ENCODE results near the gene ANKDD1A.

Gene ANKDD1A

GRCh38 chr15:64926661-64927060 lies 15.0 kb downstream of the ANKDD1A start:
- H3K36me3 Mint-ChIP-seq (ENCODE audit: low read depth), result no peaks in the 10 kb centered on the region
- H3K4me3 Mint-ChIP-seq, result no peak overlapping the region
- H3K9me3 Mint-ChIP-seq, result no peaks in the 10 kb centered on the region
- H3K27ac Mint-ChIP-seq, result no peak overlapping the region
- DNase-seq, result no peak
- no peaks in the 10 kb centered on the region for H3K4me1 Mint-ChIP-seq (ENCODE audit: low read depth)
- H3K27me3 Mint-ChIP-seq, result no peaks in the 10 kb centered on the region

GRCh38 chr15:64928626-64929220 lies 17.0 kb downstream of the ANKDD1A start:
- Mint-ChIP-seq H3K27ac (no peak overlapping the region), H3K27me3 (no peaks in the 10 kb centered on the region), H3K36me3 (ENCODE audit: low read depth) (no peaks in the 10 kb centered on the region), H3K4me3 (no peak overlapping the region), H3K4me1 (ENCODE audit: low read depth) (no peaks in the 10 kb centered on the region), H3K9me3 (no peaks in the 10 kb centered on the region)
- no peak for DNase-seq

DNA sequence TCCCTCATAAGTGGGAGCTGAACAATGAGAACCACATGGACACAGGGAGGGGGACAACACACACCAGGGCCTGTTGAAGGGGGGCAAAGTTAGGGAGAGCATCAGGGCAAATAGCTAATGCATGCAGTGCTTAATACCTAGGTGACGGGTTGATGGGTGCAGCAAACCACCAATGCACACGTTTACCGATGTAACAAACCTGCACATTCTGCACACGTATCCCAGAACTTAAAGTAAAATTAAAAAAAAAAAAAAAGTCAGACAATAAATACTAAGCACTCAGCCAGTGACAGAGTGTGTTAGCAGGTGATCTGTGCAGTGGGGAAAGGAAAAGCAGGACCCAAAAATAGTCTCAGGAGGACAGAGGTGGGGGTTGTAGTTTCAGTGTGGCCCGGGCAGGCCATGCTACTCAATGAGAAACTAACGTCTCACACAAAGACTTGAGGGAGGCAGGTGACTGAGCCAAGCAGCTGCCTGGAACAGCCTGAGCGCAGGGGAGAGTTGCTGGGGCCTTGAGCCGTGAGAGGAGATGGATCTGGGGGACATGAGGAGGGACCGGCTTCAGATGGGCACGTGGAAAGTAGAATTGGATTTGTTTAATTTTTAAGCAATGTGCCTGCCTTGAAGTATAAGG lies 18.4 kb downstream of the ANKDD1A start:
- no peak for DNase-seq
- Mint-ChIP-seq H3K9me3 (no peaks in the 10 kb centered on the region), H3K4me3 (no peak overlapping the region), H3K27ac (no peak overlapping the region), H3K27me3 (no peaks in the 10 kb centered on the region), H3K36me3 (ENCODE audit: low read depth) (no peaks in the 10 kb centered on the region), H3K4me1 (ENCODE audit: low read depth) (no peaks in the 10 kb centered on the region)

GRCh38 chr15:64930778-64931371 lies 19.2 kb downstream of the ANKDD1A start:
- Mint-ChIP-seq H3K27me3 (no peaks in the 10 kb centered on the region), H3K4me3 (no peak overlapping the region)

GRCh38 chr15:64931381-64931780 lies 19.7 kb downstream of the ANKDD1A start:
- H3K4me1 Mint-ChIP-seq (ENCODE audit: low read depth), result no peaks in the 10 kb centered on the region

More at GRCh38 chr15:64930778-64931371, 19.2 kb downstream of the ANKDD1A start:
- Mint-ChIP-seq H3K4me1 (ENCODE audit: low read depth) (no peaks in the 10 kb centered on the region), H3K9me3 (no peaks in the 10 kb centered on the region), H3K27ac (no peak overlapping the region), H3K36me3 (ENCODE audit: low read depth) (no peaks in the 10 kb centered on the region)
- no peak for DNase-seq

GRCh38 chr15:64934023-64934422 lies 22.3 kb downstream of the ANKDD1A start:
- no peak overlapping the region for H3K27ac Mint-ChIP-seq
- DNase-seq, result no peak
- H3K4me1 Mint-ChIP-seq (ENCODE audit: low read depth), result no peaks in the 10 kb centered on the region
- no peaks in the 10 kb centered on the region for H3K9me3 Mint-ChIP-seq
- no peaks in the 10 kb centered on the region for H3K36me3 Mint-ChIP-seq (ENCODE audit: low read depth)
- no peak overlapping the region for H3K4me3 Mint-ChIP-seq
- H3K27me3 Mint-ChIP-seq, result no peaks in the 10 kb centered on the region

More at GRCh38 chr15:64931381-64931780, 19.7 kb downstream of the ANKDD1A start:
- Mint-ChIP-seq H3K27ac (no peak overlapping the region), H3K36me3 (ENCODE audit: low read depth) (no peaks in the 10 kb centered on the region), H3K4me3 (no peak overlapping the region), H3K27me3 (no peaks in the 10 kb centered on the region), H3K9me3 (no peaks in the 10 kb centered on the region)
- DNase-seq, result no peak

- Mint-ChIP-seq H3K27me3 (no peaks in the 10 kb centered on the region), H3K4me1 (ENCODE audit: low read depth) (no peaks in the 10 kb centered on the region), H3K36me3 (ENCODE audit: low read depth) (no peaks in the 10 kb centered on the region), H3K27ac (no peak overlapping the region), H3K4me3 (no peak overlapping the region), H3K9me3 (no peaks in the 10 kb centered on the region)
- no peak for DNase-seq
These were observed 26.5 kb downstream of the ANKDD1A start for GRCh38 chr15:64938192-64938591.

GRCh38 chr15:64942356-64942755 lies 30.7 kb downstream of the ANKDD1A start:
- Mint-ChIP-seq H3K4me3 (no peak overlapping the region), H3K36me3 (ENCODE audit: low read depth) (no peaks in the 10 kb centered on the region), H3K9me3 (no peaks in the 10 kb centered on the region), H3K27ac (no peak overlapping the region), H3K4me1 (ENCODE audit: low read depth) (no peaks in the 10 kb centered on the region), H3K27me3 (no peaks in the 10 kb centered on the region)
- no peak for DNase-seq

DNA sequence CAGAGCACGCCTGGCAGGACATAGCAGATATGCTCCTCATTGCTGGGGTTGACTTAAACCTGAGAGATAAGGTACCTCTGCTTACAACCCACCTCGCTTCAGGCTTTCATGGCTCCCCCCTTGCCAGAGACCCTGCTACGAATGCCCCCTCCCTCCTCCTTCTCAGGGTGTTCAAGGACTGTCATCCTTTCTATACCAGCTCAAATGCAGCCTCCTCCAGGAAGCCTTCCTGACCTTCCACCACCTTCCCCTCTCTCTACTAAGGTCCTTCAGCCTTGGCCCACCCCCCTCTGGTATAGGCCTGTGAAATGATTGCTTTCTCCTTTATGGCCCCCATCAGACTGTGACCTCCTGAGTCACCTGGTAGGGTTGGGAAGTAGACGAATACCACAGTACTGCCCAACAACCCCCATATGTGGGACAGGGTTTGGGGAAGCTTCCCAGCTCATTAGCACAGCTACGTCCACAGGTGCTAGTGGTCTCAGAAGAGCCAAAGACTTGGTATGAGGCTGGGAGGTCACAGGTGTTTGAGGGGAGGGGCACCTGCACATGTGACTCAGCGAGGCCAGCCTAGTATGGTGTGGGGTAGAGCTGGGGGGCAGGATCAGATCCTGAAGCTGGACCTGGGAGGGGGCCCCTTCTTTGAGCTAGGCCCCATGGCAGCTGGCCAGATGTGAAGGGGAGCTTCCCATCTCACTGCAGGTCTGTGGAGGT lies 32.0 kb downstream of the ANKDD1A start:
- no peaks in the 10 kb centered on the region for H3K27me3 Mint-ChIP-seq
- no peaks in the 10 kb centered on the region for H3K9me3 Mint-ChIP-seq
- H3K4me1 Mint-ChIP-seq (ENCODE audit: low read depth), result no peaks in the 10 kb centered on the region
- H3K36me3 Mint-ChIP-seq (ENCODE audit: low read depth), result no peaks in the 10 kb centered on the region
- DNase-seq, result no peak
- no peak overlapping the region for H3K4me3 Mint-ChIP-seq
- no peak overlapping the region for H3K27ac Mint-ChIP-seq

- Mint-ChIP-seq H3K36me3 (ENCODE audit: low read depth) (no peaks in the 10 kb centered on the region), H3K27ac (no peak overlapping the region)
These were observed 33.3 kb downstream of the ANKDD1A start for GRCh38 chr15:64944961-64945360.

GRCh38 chr15:64947211-64947610 lies 35.5 kb downstream of the ANKDD1A start:
- H3K4me3 Mint-ChIP-seq, result no peak overlapping the region
- no peaks in the 10 kb centered on the region for H3K9me3 Mint-ChIP-seq
- no peaks in the 10 kb centered on the region for H3K36me3 Mint-ChIP-seq (ENCODE audit: low read depth)
- no peak for DNase-seq
- H3K27me3 Mint-ChIP-seq, result no peaks in the 10 kb centered on the region
- H3K27ac Mint-ChIP-seq, result no peak overlapping the region
- no peaks in the 10 kb centered on the region for H3K4me1 Mint-ChIP-seq (ENCODE audit: low read depth)

More at GRCh38 chr15:64944961-64945360, 33.3 kb downstream of the ANKDD1A start:
- DNase-seq, result no peak
- H3K9me3 Mint-ChIP-seq, result no peaks in the 10 kb centered on the region
- H3K4me1 Mint-ChIP-seq (ENCODE audit: low read depth), result no peaks in the 10 kb centered on the region
- no peaks in the 10 kb centered on the region for H3K27me3 Mint-ChIP-seq
- no peak overlapping the region for H3K4me3 Mint-ChIP-seq

DNA sequence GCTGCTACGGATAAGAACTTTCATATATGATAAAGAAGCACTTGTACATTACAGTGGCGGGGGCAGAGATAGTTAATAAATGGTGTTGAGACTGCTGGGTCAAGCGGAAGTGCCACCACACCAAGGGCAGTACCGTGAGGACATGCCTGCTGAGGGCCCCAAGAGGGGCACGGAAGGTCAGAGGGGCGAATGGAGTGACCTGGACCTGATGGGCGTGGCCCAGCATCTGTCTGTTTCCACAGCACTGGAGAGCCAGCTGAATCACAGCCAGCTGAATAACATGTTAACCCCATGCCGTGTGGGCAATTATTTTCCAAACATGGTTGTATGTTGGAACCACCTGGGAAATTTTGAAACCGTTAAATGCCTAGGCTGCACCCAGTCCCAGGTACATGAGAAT lies 37.2 kb downstream of the ANKDD1A start:
- no peaks in the 10 kb centered on the region for H3K36me3 Mint-ChIP-seq (ENCODE audit: low read depth)
- no peak for DNase-seq
- H3K4me1 Mint-ChIP-seq (ENCODE audit: low read depth), result peaks cover 1% of the 10 kb centered on the region
- no peaks in the 10 kb centered on the region for H3K27me3 Mint-ChIP-seq
- H3K4me3 Mint-ChIP-seq, result no peak overlapping the region
- H3K9me3 Mint-ChIP-seq, result no peaks in the 10 kb centered on the region
- no peak overlapping the region for H3K27ac Mint-ChIP-seq

DNA sequence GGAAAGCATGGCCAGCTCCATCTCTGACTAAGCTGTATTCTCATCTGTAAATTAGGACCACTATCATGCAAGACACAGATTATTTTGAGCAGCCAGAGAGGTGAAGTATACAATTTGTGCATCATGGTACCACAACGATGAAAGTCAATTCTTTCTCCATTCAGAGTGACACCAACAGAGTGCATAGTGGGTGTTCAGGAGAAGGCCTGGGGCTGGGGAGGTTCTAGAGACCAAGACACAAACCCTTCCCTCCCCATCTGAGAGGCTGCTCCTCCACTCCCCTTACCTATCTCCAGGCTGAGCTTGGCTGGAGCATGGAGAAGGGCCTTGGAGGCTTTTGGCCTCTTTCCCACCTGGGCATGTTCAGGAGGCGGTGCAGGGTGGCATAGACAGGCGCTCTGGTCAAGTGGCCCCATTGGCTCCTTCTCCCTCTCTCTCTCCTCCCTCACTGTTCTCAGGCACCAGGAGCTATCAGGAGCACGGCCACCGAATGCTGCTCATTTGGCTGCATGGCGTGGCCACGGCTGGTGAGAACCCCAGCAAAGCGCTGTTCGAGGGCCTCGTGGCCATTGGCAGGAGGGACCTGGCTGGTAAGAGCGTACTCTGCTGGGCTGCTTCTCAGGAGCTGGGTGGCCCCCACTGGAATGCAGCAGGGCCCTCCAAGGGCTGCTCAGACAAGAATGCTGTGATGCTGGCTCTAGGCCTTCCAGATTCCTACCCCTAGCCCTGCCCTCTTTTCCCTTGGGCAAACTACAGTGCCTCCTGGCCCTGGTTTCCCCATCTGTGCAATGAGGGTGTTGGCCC lies 37.9 kb downstream of the ANKDD1A start:
- no peak for DNase-seq
- Mint-ChIP-seq H3K36me3 (ENCODE audit: low read depth) (no peaks in the 10 kb centered on the region), H3K27ac (peak overlapping the region; percentile 27), H3K4me1 (ENCODE audit: low read depth) (peaks cover 1% of the 10 kb centered on the region), H3K9me3 (no peaks in the 10 kb centered on the region), H3K27me3 (no peaks in the 10 kb centered on the region), H3K4me3 (no peak overlapping the region)

DNA sequence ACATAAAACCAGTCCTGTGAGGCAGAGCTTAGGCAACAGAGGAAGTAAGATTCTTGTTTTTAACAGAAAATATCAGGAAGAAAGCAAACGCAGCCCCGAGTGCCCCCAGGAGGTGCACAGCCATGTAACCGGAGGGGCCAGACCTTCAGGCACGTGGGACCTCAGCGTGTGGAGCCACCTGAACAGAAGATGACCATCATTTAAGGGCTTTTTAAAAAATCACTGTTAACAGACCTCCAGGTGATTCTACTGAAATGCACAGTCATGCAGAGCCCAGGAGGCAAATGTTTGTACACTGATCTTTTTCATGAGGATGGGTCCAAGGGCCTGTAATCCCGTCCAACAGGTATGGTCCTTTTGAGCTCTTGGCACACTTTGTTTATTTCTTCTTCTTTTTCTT lies 39.2 kb downstream of the ANKDD1A start:
- Mint-ChIP-seq H3K4me3 (no peak overlapping the region), H3K9me3 (no peaks in the 10 kb centered on the region), H3K27ac (peak overlapping the region; percentile 76), H3K4me1 (ENCODE audit: low read depth) (peaks cover 1% of the 10 kb centered on the region), H3K27me3 (no peaks in the 10 kb centered on the region), H3K36me3 (ENCODE audit: low read depth) (peaks cover 10% of the 10 kb centered on the region)
- no peak for DNase-seq
